Activated naive CD4-positive, alpha-beta T cell treated with anti-CD3 and anti-CD28 coated beads for 36 hours (primary cell): Measurements from ENCODE around the gene ZFPM1. TPM values are rescaled to one million over a fixed set of nuclear protein-coding genes. Genes with fewer than 3 reads are reported as not detected.

Source experiments
- CTCF ChIA-PET: fragments of 350-600 bp; sonication (Branson Sonifier 250); formaldehyde crosslinking; loops from one replicate; lab custom pipeline; 2021; ENCODE audit warnings: antibody characterized with exemption; lab: Charles Lee
- DNase-seq: peaks from one replicate; pipeline ENCODE4 v3.0.0-alpha.2; 2020
- H3K27ac Mint-ChIP-seq: one replicate; pipeline ENCODE4 v1.8.0; 2021; ENCODE audit warnings: mild to moderate bottlenecking, mixed read lengths
- H3K27me3 Mint-ChIP-seq: one replicate; pipeline ENCODE4 v1.8.0; 2021; ENCODE audit warnings: low read depth, mixed read lengths
- H3K36me3 Mint-ChIP-seq: one replicate; pipeline ENCODE4 v1.8.0; 2021; ENCODE audit warnings: low read depth, mixed read lengths
- H3K4me1 Mint-ChIP-seq: one replicate; pipeline ENCODE4 v1.8.0; 2021; ENCODE audit warnings: low read depth, mixed read lengths
- H3K4me3 Mint-ChIP-seq: one replicate; pipeline ENCODE4 v1.8.0; 2021; ENCODE audit warnings: mild to moderate bottlenecking, moderate library complexity, mixed read lengths
- H3K9me3 Mint-ChIP-seq: one replicate; pipeline ENCODE4 v1.8.0; 2021; ENCODE audit warnings: mixed read lengths
- intact Hi-C: fragments of 100-400 bp; cut with micrococcal nuclease; formaldehyde crosslinking; loops from one replicate; pipeline ENCODE4 v1.15.1; 2023
- total RNA-seq, 2 experiments: library from RNA; stranded (reverse); gene quantifications; one replicate each; pipeline ENCODE4 v1.2.3, GENCODE V29; 2021

The ZFPM1 gene
- total RNA-seq, 2 experiments from 2014 or later: 11.0 to 12.2 TPM

DNA sequence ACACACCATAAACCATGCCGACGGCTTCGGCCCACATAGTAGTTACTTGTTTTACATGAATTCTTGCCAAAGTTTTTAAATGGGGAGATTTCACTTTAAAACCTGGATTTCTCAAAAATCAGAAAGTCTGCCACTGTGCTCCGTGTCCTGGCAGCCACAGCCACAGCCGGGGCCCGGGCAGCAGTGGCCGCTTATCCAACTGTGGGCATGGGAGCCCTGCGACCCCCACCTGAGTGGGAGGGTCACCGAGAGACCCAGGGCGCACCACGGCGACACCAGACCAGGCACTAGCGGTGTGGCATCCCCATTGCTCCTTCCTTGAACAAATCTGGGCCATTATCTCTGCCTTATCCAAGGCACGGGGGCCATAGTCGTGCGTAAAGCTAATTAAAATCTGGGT, 40.3 kb upstream of the ZFPM1 start:
- no peak for DNase-seq
- H3K27ac Mint-ChIP-seq: no peak overlapping the region
- intact Hi-C loops: no loop called here
- no peaks in the 10 kb centered on the region for H3K9me3 Mint-ChIP-seq
- H3K27me3 Mint-ChIP-seq: no peaks in the 10 kb centered on the region
- H3K4me3 Mint-ChIP-seq: no peak overlapping the region
- H3K36me3 Mint-ChIP-seq: no peaks in the 10 kb centered on the region
- CTCF ChIA-PET: no interaction called here
- H3K4me1 Mint-ChIP-seq: no peaks in the 10 kb centered on the region

DNA sequence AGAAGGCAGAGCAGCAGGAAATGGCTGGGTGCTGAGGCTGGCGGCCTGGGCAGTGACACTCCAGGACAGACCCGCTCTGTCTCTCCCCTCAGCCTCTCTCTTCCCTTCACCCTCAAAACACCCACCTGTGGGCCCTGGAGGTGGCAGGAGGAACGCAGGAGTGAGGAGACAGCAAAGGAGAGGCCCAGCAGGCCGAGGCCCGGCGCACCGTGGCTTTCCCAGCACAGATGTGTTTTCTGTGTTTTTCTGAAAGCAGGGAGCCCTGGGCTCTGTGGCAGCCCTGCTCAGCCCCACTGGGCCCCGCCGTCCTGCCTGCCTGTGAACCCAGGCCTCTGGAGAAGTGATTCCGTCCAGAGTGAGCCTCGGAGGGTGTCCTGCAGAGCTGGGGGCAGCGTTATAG, 39.8 kb upstream of the ZFPM1 start:
- CTCF ChIA-PET: no interaction called here
- intact Hi-C loops: no loop called here
- H3K27ac Mint-ChIP-seq: no peak overlapping the region
- H3K4me1 Mint-ChIP-seq: no peaks in the 10 kb centered on the region
- no peaks in the 10 kb centered on the region for H3K9me3 Mint-ChIP-seq
- no peaks in the 10 kb centered on the region for H3K27me3 Mint-ChIP-seq
- DNase-seq: no peak
- H3K4me3 Mint-ChIP-seq: no peak overlapping the region
- H3K36me3 Mint-ChIP-seq: no peaks in the 10 kb centered on the region

DNA sequence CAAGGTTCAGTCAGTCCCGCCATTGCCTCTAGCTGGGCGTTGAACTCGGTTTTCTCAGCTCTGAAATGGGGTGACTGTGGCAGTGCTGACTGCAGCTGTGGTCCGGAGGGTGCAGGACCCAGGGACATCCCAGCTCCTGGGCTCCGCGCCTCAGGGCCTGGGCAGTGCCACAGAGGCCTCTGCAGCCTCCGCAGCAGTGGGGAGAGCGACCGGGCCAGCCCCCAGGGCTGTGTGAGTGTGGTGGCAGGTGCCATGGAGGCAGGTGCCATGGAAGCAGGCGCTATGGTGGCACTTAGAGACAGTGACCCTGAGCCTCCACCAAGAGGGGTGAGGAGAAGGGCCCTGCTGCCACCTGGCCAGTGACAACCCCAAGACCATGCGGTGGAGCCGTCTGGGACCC, 39.4 kb upstream of the ZFPM1 start:
- intact Hi-C loops: no loop called here
- Mint-ChIP-seq H3K4me1 (no peaks in the 10 kb centered on the region), H3K27me3 (peaks cover under 1% of the 10 kb centered on the region), H3K36me3 (no peaks in the 10 kb centered on the region), H3K27ac (no peak overlapping the region), H3K9me3 (no peaks in the 10 kb centered on the region), H3K4me3 (no peak overlapping the region)
- CTCF ChIA-PET: no interaction called here
- no peak for DNase-seq

DNA sequence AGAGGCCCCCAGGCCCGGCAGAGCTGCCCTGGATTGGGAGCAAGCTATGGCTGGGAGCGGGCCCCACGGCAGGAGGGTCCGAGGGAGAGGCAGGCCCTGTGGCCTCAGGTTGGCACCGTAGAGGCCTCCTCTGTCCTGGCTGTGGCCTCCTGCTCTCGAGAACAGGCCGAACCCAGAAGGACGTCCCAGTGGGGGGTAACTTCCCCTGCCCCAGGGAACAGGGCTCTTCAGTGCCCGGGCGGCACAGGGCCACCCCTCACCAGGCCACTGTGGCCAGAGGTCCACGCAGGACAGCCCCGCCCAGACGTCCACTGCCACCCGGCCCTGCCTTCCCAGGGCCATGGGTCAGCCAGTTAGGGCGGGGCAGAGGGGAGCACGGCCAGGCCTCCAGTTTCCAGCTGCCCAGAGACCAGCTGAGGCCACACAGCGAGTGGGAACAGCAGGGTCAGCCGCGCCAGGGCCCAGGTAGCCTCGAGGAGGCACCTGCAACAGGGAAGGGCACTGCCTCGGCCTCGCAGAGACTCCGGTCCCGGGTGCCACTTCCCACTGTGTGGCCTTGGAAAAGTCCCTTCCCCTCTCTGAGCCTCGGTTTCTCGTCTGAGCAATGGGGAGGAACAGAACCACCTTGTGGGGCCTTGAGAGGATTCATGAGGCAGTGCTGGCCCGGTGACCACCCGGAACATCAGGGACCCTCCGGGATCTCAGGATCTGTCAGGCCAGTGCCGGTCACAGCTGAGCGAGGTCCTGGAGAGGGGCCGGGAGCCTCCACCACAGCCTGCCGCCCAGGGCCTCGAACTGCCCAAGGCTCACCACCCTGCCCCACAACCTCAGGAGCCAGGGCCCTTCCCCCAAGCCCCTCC, 38.3 kb upstream of the ZFPM1 start:
- no peaks in the 10 kb centered on the region for H3K36me3 Mint-ChIP-seq
- no peak overlapping the region for H3K27ac Mint-ChIP-seq
- H3K9me3 Mint-ChIP-seq: no peaks in the 10 kb centered on the region
- no peak for DNase-seq
- no peak overlapping the region for H3K4me3 Mint-ChIP-seq
- intact Hi-C loops: no loop called here
- peaks cover 2% of the 10 kb centered on the region for H3K27me3 Mint-ChIP-seq
- H3K4me1 Mint-ChIP-seq: no peaks in the 10 kb centered on the region
- CTCF ChIA-PET: no interaction called here

DNA sequence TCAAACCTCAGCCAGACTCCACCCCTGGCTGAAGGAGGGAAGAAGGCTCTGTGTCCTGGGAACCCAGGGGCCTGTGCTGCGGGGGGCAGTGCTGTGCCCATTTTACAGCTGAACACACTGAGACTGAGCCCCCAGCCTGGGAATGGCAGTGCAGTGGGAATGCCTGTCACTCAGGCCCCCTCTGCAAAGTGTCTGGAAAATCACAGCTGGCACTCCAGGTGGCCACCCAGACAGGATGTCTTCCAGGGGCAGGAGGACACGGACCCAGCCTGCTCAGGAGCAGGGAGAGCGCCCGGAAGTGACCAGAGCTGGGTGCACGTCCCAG, 37.7 kb upstream of the ZFPM1 start:
- Mint-ChIP-seq H3K4me3 (no peak overlapping the region), H3K9me3 (no peaks in the 10 kb centered on the region), H3K4me1 (no peaks in the 10 kb centered on the region), H3K27me3 (peaks cover 2% of the 10 kb centered on the region), H3K27ac (no peak overlapping the region), H3K36me3 (no peaks in the 10 kb centered on the region)
- intact Hi-C loops: no loop called here
- DNase-seq: no peak
- CTCF ChIA-PET: no interaction called here

DNA sequence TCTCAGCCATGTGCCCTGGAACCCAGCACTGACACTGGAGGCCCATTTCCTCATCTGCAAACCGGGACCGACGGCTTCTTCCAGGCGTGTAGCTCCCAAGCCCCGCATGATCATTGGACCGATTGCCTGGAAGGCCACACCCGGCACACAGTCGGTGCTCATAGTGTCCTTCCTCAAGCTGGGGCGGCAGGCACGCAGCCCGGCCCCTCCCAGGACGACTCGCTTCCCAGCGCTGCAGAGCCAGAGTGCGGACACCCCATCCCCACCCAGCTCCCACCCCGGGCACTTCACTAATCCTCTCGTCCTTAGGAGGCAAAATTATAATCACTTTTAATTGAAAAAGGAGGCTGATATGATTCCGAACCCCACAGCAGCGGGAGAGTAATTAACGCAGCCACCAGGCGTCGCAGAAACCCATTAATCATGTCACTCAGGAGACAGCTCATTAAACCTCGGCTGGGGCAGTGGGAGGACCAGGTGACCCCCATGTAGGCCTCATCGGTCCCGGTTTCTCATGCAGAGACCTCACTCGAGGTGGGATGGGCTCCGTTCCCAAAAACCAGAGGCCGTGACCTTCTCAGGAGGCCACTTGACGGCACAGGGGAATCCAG, 37.3 kb upstream of the ZFPM1 start:
- no peaks in the 10 kb centered on the region for H3K36me3 Mint-ChIP-seq
- no peak overlapping the region for H3K4me3 Mint-ChIP-seq
- intact Hi-C loops: no loop called here
- CTCF ChIA-PET: no interaction called here
- DNase-seq: no peak
- no peaks in the 10 kb centered on the region for H3K4me1 Mint-ChIP-seq
- H3K27ac Mint-ChIP-seq: no peak overlapping the region
- peaks cover 2% of the 10 kb centered on the region for H3K27me3 Mint-ChIP-seq
- no peaks in the 10 kb centered on the region for H3K9me3 Mint-ChIP-seq

DNA sequence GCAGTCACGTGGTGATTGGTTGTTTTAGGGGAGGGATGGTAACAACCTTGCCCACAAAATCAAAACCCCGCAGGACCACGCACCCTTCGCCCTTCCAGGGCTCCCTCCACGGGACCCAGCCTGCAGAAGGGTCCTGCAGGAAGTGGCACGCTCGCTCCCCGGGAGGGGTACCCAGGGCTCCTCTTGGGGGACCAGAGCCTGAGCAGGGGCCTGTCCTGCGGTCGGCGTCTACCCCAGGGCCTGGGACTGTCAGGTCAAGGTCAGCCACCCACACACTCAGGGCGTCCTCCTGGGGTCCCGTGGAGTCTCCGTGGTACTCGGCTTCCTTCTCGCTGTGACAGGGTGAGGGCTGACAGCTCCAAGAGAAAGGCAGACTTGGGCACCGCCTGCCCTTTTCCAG, 36.4 kb upstream of the ZFPM1 start:
- H3K4me3 Mint-ChIP-seq: no peak overlapping the region
- intact Hi-C loops: no loop called here
- H3K27ac Mint-ChIP-seq: no peak overlapping the region
- CTCF ChIA-PET: no interaction called here
- H3K36me3 Mint-ChIP-seq: no peaks in the 10 kb centered on the region
- peaks cover 2% of the 10 kb centered on the region for H3K27me3 Mint-ChIP-seq
- no peaks in the 10 kb centered on the region for H3K9me3 Mint-ChIP-seq
- DNase-seq: no peak
- H3K4me1 Mint-ChIP-seq: no peaks in the 10 kb centered on the region

DNA sequence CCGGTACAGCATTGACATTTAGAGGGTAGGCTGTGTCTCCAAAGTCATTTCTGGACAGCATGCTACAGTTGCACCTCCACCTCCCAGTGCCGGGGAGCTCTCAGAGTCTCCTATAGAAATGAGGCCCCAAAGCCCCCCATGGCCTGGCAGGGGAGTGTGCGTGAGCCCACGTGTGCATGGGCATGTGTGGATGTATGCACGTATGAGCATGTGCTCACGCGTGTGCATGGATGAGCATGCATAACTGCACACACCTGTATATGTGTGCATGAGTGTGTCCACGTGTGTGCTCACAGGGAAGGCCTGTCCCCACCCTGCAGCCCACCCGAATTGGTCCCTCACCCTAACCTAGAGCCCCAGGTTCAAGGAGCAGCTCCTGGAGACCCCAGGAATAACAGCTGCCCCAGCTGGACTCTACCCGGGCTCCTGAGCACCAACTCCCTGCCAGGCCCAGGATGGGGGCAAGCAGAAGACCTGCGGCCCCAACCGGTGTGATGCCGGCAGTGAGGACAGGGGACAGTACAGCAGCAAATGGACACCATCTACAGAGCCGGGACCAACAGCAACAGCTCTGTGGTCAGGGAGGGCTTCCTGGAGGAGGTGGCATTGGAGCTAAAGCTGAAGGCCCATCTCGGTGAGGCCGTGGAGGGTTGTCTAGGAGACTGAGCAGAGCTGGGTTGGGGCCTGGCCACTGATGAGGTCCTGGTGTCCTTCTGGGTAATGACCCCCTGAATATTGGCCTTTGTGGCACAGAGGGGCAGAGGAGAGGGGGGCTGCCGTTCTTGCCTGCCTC, 35.2 kb upstream of the ZFPM1 start:
- Mint-ChIP-seq H3K27ac (no peak overlapping the region), H3K4me3 (no peak overlapping the region), H3K36me3 (no peaks in the 10 kb centered on the region), H3K27me3 (peaks cover 2% of the 10 kb centered on the region), H3K4me1 (no peaks in the 10 kb centered on the region), H3K9me3 (no peaks in the 10 kb centered on the region)
- DNase-seq: no peak
- CTCF ChIA-PET: no interaction called here
- intact Hi-C loops: no loop called here

DNA sequence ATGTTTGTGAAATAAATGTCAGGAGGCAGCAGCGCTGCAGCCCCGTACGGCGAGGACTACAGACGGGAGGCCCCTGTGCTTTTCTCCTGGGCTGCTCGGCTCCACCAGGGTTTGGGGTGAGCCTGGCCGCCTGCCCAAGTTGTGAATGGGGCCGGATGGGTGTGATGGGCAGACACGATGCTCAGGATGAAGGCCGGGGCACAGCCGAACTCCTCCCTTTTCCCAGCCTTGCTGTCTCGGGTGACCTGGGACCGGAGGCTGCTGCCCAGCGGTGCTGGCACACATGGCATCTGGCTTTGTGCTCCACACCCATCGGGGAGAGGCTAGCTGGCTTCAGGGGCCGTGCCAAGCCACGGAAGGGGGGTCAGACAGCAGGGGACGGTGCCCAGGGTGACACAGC, 34.2 kb upstream of the ZFPM1 start:
- H3K4me3 Mint-ChIP-seq: no peak overlapping the region
- CTCF ChIA-PET: no interaction called here
- H3K36me3 Mint-ChIP-seq: no peaks in the 10 kb centered on the region
- intact Hi-C loops: no loop called here
- no peaks in the 10 kb centered on the region for H3K9me3 Mint-ChIP-seq
- DNase-seq: no peak
- H3K27me3 Mint-ChIP-seq: peaks cover 2% of the 10 kb centered on the region
- no peaks in the 10 kb centered on the region for H3K4me1 Mint-ChIP-seq
- H3K27ac Mint-ChIP-seq: no peak overlapping the region

DNA sequence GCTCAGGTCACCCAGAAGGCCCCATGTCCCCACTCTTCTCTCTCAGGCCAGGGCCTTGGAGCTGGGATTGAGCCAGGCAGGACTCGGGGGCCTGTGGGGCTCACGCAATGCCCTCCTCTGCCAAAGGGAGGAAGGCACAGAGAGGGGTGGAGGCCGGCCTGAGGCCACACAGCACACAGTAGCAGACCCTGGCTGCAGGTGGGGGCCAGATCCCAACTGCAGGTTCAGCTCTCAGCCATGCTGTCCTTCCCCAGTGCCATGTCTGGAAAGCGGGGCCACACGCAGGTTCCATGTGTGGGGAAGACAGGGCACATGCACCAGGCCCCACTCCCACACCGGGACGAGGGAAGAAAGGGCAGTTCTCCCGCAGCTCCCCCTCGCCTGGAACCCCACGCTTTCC, 33.3 kb upstream of the ZFPM1 start:
- H3K36me3 Mint-ChIP-seq: no peaks in the 10 kb centered on the region
- H3K27ac Mint-ChIP-seq: no peak overlapping the region
- intact Hi-C loops: no loop called here
- peaks cover 2% of the 10 kb centered on the region for H3K27me3 Mint-ChIP-seq
- no peaks in the 10 kb centered on the region for H3K9me3 Mint-ChIP-seq
- H3K4me1 Mint-ChIP-seq: no peaks in the 10 kb centered on the region
- H3K4me3 Mint-ChIP-seq: no peak overlapping the region
- CTCF ChIA-PET: no interaction called here
- no peak for DNase-seq

DNA sequence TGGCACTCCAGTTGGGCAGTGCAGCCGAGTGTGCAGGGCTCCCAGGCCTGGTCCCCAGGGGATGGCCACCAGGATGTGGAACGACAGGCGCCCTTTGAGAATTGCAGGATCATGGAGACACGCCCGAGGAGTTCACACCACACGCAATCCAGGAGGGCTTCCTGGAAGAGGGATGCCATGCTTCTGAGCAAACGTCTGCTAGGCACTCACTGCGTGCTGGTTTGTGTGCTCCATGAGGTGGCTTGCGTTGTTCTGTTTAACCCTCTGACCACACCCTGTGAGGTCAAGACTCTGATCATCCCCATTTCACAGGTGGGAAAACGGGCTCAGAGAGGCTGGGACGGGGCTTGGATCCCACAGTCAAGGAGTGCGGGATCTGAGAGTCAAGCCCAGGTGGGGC, 32.6 kb upstream of the ZFPM1 start:
- intact Hi-C loops: no loop called here
- CTCF ChIA-PET: no interaction called here
- H3K36me3 Mint-ChIP-seq: no peaks in the 10 kb centered on the region
- peaks cover 2% of the 10 kb centered on the region for H3K27me3 Mint-ChIP-seq
- no peaks in the 10 kb centered on the region for H3K4me1 Mint-ChIP-seq
- H3K9me3 Mint-ChIP-seq: no peaks in the 10 kb centered on the region
- H3K4me3 Mint-ChIP-seq: no peak overlapping the region
- no peak overlapping the region for H3K27ac Mint-ChIP-seq
- no peak for DNase-seq

DNA sequence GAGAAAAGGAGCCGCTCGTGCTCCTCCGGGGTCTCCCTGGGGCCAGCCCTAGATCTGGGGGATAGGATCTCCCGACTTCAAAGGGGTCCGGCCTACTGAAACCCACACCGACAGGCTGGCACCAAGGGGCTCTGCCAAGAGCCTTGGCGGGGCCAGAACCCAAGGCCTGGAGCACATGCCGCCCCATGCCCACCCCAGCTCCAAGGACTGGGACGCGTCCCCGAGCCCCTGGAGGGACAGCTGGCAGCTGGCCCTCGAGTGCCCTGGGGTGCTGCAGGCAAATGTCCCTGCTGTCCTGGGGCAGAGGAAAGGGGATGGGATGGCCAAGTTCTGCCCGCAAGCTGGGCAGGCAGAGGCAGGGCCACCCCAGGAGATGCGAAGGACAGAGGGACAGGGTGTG, 31.8 kb upstream of the ZFPM1 start:
- Mint-ChIP-seq H3K4me1 (no peaks in the 10 kb centered on the region), H3K27ac (no peak overlapping the region), H3K4me3 (no peak overlapping the region), H3K9me3 (no peaks in the 10 kb centered on the region), H3K36me3 (no peaks in the 10 kb centered on the region), H3K27me3 (peaks cover 2% of the 10 kb centered on the region)
- intact Hi-C loops: no loop called here
- CTCF ChIA-PET: no interaction called here
- DNase-seq: no peak
